ENCODE results near the gene PPP1R12A. TPM values are rescaled to one million over a fixed set of nuclear protein-coding genes. Genes with fewer than 3 reads are reported as not detected.

PPP1R12A gene
- total and polyA plus RNA-seq, 9 of the 15 experiments (the other 6 are each of a cell fraction or from before 2014, with no cell fraction given): 26.4 to 119 (median 53.3) TPM

GRCh38 chr12:79932357-79932756 lies 2.5 kb downstream of the PPP1R12A start (continued):
- peak; percentile 63 for TF ChIP-seq RBFOX2 (IDR thresholded peaks at IDR 0.05; ENCODE audit: low read depth, low read length)
- TF ChIP-seq CREB1 (IDR thresholded peaks at IDR 0.05): no peak
- TF ChIP-seq CREB1 (CRISPR knock-in tag; IDR thresholded peaks at IDR 0.05): no peak
- TF ChIP-seq HDAC1 (IDR thresholded peaks at IDR 0.05): no peak
- TF ChIP-seq C11orf30 (IDR thresholded peaks at IDR 0.05; ENCODE audit: low read depth): no peak
- no peak for TF ChIP-seq FOXP1 (CRISPR knock-in tag; IDR thresholded peaks at IDR 0.05)
- no peak for TF ChIP-seq FIP1L1 (IDR thresholded peaks at IDR 0.05; ENCODE audit: low read depth, low read length, poor library complexity, severe bottlenecking)
- peak; percentile 49 for TF ChIP-seq EGR1 (conservative IDR thresholded peaks at IDR 0.05)
- TF ChIP-seq IFI16 (CRISPR knock-in tag; IDR thresholded peaks at IDR 0.05): no peak
- TF ChIP-seq NFIX (CRISPR knock-in tag; IDR thresholded peaks at IDR 0.05; ENCODE audit: low read depth): no peak
- no peak for TF ChIP-seq NFE2L1 (tag; IDR thresholded peaks at IDR 0.05; ENCODE audit: borderline replicate concordance, low read depth)
- TF ChIP-seq MLLT1 (IDR thresholded peaks at IDR 0.05): peak in 1 of 2 experiments; percentile 48; a peak in 1 of 4 replicates
- TF ChIP-seq SIN3A (IDR thresholded peaks at IDR 0.05; ENCODE audit: borderline replicate concordance in 2 of 2, control insufficient read depth in 1 of 2, low read depth in 2 of 2, low read length in 2 of 2): no peak
- TF ChIP-seq SRSF1 (IDR thresholded peaks at IDR 0.05; ENCODE audit: low read depth, low read length): no peak
- TF ChIP-seq PATZ1 (CRISPR knock-in tag; IDR thresholded peaks at IDR 0.05; ENCODE audit: borderline replicate concordance): no peak
- TF ChIP-seq TAL1 (IDR thresholded peaks at IDR 0.05): peak; percentile 68
- peak; percentile 73 for TF ChIP-seq TCF3 (CRISPR knock-in tag; IDR thresholded peaks at IDR 0.05)
- no peak for TF ChIP-seq KLF6 (CRISPR knock-in tag; IDR thresholded peaks at IDR 0.05; ENCODE audit: borderline replicate concordance)
- no peak for TF ChIP-seq BMI1 (IDR thresholded peaks at IDR 0.05; ENCODE audit: low read length)
- peak in 1 of 2 experiments; percentile 86; a peak in 2 of 4 replicates for TF ChIP-seq TBL1XR1 (IDR thresholded peaks at IDR 0.05; ENCODE audit: low read length in 2 of 2)
- TF ChIP-seq FOXK1 (CRISPR knock-in tag; IDR thresholded peaks at IDR 0.05; ENCODE audit: borderline replicate concordance): no peak
- TF ChIP-seq PML (IDR thresholded peaks at IDR 0.05; ENCODE audit: low read length): 0 out of 2 replicates have a peak, but pooled peaks have one; percentile 19
- peak in 1 of 2 experiments; percentile 22; a peak in 1 of 4 replicates for TF ChIP-seq KDM1A (IDR thresholded peaks at IDR 0.05)
- TF ChIP-seq ZBTB7A (IDR thresholded peaks at IDR 0.05; ENCODE audit: borderline replicate concordance, control insufficient read depth, low read depth, low read length): no peak
- no peak for TF ChIP-seq NR2C2 (CRISPR knock-in tag; IDR thresholded peaks at IDR 0.05)
- no peak for TF ChIP-seq NR2C2 (tag; IDR thresholded peaks at IDR 0.05)
- TF ChIP-seq HNRNPLL (IDR thresholded peaks at IDR 0.05; ENCODE audit: low read depth, low read length, poor library complexity, severe bottlenecking): peak; percentile 93

Data from K562 (cell line).